Peyer's patch (tissue), 4 donors: Measurements from ENCODE around the gene AP3M1. TPM values are rescaled to one million over a fixed set of nuclear protein-coding genes. Genes with fewer than 3 reads are reported as not detected.
"Not testable (repeated sequence)": the region's sequence is repeated elsewhere in the genome, so short reads cannot be mapped to it uniquely, and the experiment has no call there.

ENCODE experiments used
- DNase-seq, 3 donors: peaks; one replicate each; pipeline ENCODE4 v3.0.0-alpha.2; 2017 to 2019
- H3K27ac ChIP-seq, 4 donors: fragments of 200-600 bp; sonication (generic); one replicate each; pipeline ENCODE4 v1.5.1; 2016 to 2019
- H3K27me3 ChIP-seq, 2 donors: fragments of 200-600 bp; sonication (generic); one replicate each; pipeline ENCODE4 v1.5.1; 2019
- H3K36me3 ChIP-seq, 3 donors: fragments of 200-600 bp; sonication (generic); one replicate each; pipeline ENCODE4 v1.5.1; 2016 to 2019
- H3K4me1 ChIP-seq, 4 donors: fragments of 200-600 bp; sonication (generic); one replicate each; pipeline ENCODE4 v1.5.1; 2016 to 2019
- H3K4me3 ChIP-seq, 4 donors: fragments of 200-600 bp; sonication (generic); 1 replicate in 3 of 4; 2 replicates in 1 of 4; pipeline ENCODE4 v1.5.1; 2016 to 2019; ENCODE audit warnings: mild to moderate bottlenecking in 1 of 4
- H3K9me3 ChIP-seq, 4 donors: fragments of 200-600 bp; sonication (generic); one replicate each; pipeline ENCODE4 v1.5.1; 2016 to 2019; ENCODE audit warnings: mild to moderate bottlenecking in 1 of 4
- POLR2A ChIP-seq, 2 donors: fragments of 450-650 bp; IDR thresholded peaks; one replicate each; pipeline ENCODE4 v1.5.1; 2017; ENCODE audit warnings: antibody characterized with exemption in 2 of 2, mild to moderate bottlenecking in 2 of 2, moderate library complexity in 2 of 2
- total RNA-seq, 4 donors: library from RNA; depleted of rRNA; stranded (reverse); fragments of >200 nt; gene quantifications; one replicate each; pipeline ENCODE4 v1.1.0, GENCODE V29; 2016
- TF ChIP-seq, protein P1 (sequence below), 6 experiments: fragments of 450-650 bp in 4 of 6; fragments of 200-600 bp in 2 of 6; sonication (generic) in 1 of 6; IDR thresholded peaks; one replicate each; pipeline ENCODE4 v1.5.1; 2017 to 2019; ENCODE audit warnings: antibody characterized with exemption in 6 of 6, mild to moderate bottlenecking in 3 of 6, moderate library complexity in 1 of 6

Gene AP3M1
- total RNA-seq, 4 donors from 2014 or later: 17.5 to 23.2 (median 22.0) TPM

DNA sequence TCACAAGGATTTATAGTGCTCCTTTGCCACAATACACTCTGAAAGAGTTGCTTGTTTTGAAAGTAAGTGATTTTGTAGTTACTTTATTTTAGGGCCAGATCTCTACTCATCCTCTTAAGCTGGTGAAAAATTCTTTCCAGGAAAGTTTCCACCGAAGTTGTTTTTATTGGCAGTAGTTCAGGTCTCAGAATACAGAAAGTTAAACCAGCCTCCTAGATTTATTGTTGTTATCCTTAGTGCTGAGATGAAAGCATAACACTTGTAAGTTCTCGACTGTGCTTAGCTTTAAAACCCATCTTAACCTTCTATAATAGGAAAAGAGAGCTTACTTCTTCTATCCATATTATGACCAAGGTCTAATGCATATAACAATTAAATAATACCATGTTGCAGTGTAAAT lies 5.5 kb downstream of the AP3M1 start:
- Histone ChIP-seq H3K27ac (peak overlapping the region in 1 of 4 donors; percentile 24), H3K9me3 (no peaks in the 10 kb centered on the region), H3K36me3 (peaks cover 0 to under 1% (median 0%) of the 10 kb centered on the region in 3 donors), H3K4me1 (peaks cover 0 to 26% (median 2%) of the 10 kb centered on the region in 4 donors), H3K4me3 (no peak overlapping the region), H3K27me3 (no peaks in the 10 kb centered on the region)
- TF ChIP-seq, protein P1, sequence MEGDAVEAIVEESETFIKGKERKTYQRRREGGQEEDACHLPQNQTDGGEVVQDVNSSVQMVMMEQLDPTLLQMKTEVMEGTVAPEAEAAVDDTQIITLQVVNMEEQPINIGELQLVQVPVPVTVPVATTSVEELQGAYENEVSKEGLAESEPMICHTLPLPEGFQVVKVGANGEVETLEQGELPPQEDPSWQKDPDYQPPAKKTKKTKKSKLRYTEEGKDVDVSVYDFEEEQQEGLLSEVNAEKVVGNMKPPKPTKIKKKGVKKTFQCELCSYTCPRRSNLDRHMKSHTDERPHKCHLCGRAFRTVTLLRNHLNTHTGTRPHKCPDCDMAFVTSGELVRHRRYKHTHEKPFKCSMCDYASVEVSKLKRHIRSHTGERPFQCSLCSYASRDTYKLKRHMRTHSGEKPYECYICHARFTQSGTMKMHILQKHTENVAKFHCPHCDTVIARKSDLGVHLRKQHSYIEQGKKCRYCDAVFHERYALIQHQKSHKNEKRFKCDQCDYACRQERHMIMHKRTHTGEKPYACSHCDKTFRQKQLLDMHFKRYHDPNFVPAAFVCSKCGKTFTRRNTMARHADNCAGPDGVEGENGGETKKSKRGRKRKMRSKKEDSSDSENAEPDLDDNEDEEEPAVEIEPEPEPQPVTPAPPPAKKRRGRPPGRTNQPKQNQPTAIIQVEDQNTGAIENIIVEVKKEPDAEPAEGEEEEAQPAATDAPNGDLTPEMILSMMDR (IDR thresholded peaks at IDR 0.05): no peak
- no peak for TF ChIP-seq POLR2A (IDR thresholded peaks at IDR 0.05)
- DNase-seq: no peak

DNA sequence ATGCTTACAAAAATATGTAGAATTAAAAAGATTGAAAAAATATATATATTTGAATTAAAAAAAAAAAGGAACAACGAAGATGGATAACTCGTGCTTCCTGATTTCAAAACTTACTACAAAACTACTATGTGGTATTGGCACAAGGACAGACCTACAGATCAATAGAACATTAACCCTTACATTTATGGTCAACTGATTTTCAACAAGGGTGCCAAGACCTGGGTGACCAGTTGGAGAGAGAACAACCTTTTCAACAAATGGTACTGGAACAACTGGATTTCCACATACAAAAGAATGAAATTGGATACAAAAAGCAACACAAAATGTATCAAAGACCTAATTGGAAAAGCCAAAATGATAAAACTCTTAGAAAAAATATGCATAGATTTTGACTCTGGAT lies 10.1 kb downstream of the AP3M1 start:
- Histone ChIP-seq H3K9me3 (no peaks in the 10 kb centered on the region), H3K27me3 (no peaks in the 10 kb centered on the region), H3K36me3 (peaks cover 0 to 31% (median 0%) of the 10 kb centered on the region in 3 donors), H3K27ac (no peak overlapping the region), H3K4me1 (no peaks in the 10 kb centered on the region), H3K4me3 (no peak overlapping the region)
- no peak for TF ChIP-seq POLR2A (IDR thresholded peaks at IDR 0.05)
- TF ChIP-seq, protein P1 (IDR thresholded peaks at IDR 0.05): no peak
- no peak for DNase-seq

DNA sequence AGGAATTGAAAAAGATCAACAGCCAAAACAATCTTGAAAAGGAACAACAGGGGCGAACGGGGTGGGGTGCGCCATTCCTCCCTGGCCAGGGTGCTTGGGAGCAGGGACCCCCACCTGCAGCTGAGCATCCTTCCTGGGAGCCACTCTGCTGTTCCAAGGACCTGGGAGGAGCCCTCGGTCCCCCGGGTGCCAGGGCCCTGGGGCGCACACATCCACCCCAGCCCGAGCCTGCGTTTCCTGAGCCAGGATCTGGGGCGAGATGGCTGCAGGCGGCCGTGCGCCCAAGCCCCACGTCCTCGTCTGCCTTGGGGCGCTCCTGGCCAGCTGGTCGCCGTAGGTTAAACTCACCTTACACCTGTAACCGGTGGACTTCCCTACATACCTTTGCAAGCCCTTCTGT lies 10.6 kb downstream of the AP3M1 start:
- TF ChIP-seq, protein P1 (IDR thresholded peaks at IDR 0.05): no peak
- TF ChIP-seq POLR2A (IDR thresholded peaks at IDR 0.05): no peak
- no peak overlapping the region for H3K4me3 ChIP-seq
- peaks cover 0 to 37% (median 0%) of the 10 kb centered on the region in 3 donors for H3K36me3 ChIP-seq
- no peaks in the 10 kb centered on the region for H3K9me3 ChIP-seq
- no peak for DNase-seq
- H3K4me1 ChIP-seq: no peaks in the 10 kb centered on the region
- no peaks in the 10 kb centered on the region for H3K27me3 ChIP-seq
- H3K27ac ChIP-seq: no peak overlapping the region

DNA sequence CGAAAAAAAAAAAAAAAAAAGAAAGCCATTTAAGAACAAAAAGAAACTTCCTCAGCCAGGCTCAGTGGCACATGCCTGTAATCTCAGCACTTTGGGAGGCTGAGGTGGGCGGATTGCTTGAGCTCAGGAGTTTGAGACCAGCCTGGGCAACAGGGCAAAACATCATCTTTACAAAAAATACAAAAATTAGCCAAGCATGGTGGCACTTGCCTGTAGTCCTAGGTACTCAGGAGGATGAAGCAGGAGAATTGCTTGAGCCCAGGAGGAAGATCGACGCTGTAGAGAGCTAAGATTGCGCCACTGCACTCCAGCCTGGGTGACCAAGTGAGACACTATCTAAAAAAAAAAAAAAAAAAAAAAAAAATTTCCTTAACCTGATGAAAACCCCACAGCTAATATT lies 12.0 kb downstream of the AP3M1 start:
- not testable (repeated sequence) for H3K4me1 ChIP-seq, H3K9me3 ChIP-seq, H3K27me3 ChIP-seq, DNase-seq, H3K27ac ChIP-seq, H3K4me3 ChIP-seq
- H3K36me3 ChIP-seq: peaks cover 0 to 50% (median 0%) of the 10 kb centered on the region in 3 donors

DNA sequence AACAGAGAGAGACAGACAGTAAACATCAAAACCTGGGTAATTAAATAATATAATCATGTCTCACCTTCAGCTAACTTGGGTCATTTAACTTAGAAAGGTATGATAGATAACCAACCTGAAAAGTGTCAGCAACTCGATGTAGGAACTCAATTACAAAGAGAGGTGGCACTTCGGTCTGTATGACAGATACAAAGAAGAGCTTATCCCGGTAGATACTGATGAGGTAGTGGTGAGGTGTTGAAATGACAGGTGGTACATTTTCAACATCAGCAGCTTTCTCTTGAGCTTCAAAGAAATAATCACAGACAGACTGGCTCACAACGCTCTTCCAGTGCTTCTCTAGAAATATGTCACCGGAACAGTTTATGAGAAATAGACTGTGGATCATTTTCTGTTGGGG lies 12.6 kb downstream of the AP3M1 start:
- H3K27ac ChIP-seq: no peak overlapping the region
- H3K27me3 ChIP-seq: no peaks in the 10 kb centered on the region
- no peak overlapping the region for H3K4me3 ChIP-seq
- TF ChIP-seq, protein P1 (IDR thresholded peaks at IDR 0.05): no peak
- no peak for TF ChIP-seq POLR2A (IDR thresholded peaks at IDR 0.05)
- H3K4me1 ChIP-seq: no peaks in the 10 kb centered on the region
- peaks cover 0 to 57% (median 0%) of the 10 kb centered on the region in 3 donors for H3K36me3 ChIP-seq
- no peak for DNase-seq
- H3K9me3 ChIP-seq: no peaks in the 10 kb centered on the region

DNA sequence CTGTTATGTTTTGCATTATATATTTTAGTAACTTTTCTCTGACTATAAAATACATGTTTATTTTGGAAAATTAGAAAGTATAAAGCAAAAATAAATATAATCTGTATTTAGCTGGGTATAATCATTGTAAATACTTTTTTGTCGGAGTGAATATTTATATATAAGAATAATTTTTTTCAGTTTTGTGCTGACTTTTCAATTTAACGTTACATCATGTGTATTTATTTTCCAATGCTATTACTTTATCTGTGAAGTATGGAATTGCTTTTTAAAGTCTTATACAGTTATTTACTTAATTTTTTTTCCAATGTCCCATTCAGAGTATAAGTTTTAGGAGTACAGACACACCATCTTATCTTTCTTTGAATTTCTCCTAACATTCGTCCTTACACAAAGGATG lies 15.2 kb downstream of the AP3M1 start:
- DNase-seq: no peak
- Histone ChIP-seq H3K9me3 (no peaks in the 10 kb centered on the region), H3K4me3 (no peak overlapping the region), H3K36me3 (peaks cover 0 to 81% (median 0%) of the 10 kb centered on the region in 3 donors), H3K27ac (no peak overlapping the region), H3K27me3 (no peaks in the 10 kb centered on the region), H3K4me1 (no peaks in the 10 kb centered on the region)
- TF ChIP-seq, protein P1 (IDR thresholded peaks at IDR 0.05): no peak
- TF ChIP-seq POLR2A (IDR thresholded peaks at IDR 0.05): no peak
